GM21526 (cell line): ENCODE results near the gene CPED1.
A peak's percentile ranks its signal among the peaks of the same experiment; 100 is the strongest.
"Not testable (repeated sequence)": the region's sequence is repeated elsewhere in the genome, so short reads cannot be mapped to it uniquely, and the experiment has no call there.

ENCODE experiments used
- ATAC-seq: cut with Tn5 transposase; IDR thresholded peaks from one replicate; pipeline ENCODE4 v1.9.1; 2021; ENCODE audit warnings: moderate library complexity; ENCODE audit not compliant: unreplicated experiment, low FRiP score

CPED1 gene

DNA sequence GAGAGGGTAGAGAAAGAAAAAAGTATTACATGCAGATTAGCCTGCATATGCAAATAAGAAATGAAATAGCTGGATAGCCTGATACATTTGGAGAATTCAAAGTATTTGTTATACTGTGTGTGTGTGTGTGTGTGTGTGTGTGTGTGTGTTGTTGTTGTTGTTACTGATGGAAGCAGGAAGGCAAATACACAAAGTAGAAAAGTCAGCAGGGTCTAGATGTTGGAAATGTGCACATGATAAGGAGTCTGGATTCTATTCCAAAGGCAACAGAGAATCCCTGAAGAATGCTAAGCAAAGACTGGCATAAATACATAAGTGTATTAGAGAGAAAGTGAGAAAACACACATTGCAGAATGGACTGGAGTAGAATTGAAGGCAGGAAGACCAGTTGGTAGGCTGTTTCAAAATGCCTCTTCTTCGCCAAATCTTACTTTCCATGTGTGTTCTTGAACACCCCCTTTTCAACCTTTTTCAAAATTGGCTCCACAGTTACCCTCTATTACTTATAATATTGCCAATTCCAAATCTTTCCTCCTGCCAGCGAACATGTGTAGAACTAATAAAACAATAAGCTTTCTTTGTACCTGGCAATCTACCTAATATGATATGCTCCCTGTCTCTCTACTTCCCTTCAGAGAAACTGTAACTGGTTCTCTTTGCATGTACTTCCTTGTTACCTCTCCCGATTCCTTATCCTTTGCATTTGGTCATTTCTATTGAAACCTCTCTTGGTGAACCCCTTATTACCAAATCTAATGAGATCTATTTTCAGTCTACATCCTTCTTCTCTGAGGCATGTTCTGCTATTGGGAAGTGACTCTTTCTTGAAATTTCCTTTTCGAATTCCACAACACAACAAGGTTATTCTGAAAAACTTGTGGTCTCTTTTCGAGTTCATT, 6.2 kb downstream of the CPED1 start:
- ATAC-seq = no peak

DNA sequence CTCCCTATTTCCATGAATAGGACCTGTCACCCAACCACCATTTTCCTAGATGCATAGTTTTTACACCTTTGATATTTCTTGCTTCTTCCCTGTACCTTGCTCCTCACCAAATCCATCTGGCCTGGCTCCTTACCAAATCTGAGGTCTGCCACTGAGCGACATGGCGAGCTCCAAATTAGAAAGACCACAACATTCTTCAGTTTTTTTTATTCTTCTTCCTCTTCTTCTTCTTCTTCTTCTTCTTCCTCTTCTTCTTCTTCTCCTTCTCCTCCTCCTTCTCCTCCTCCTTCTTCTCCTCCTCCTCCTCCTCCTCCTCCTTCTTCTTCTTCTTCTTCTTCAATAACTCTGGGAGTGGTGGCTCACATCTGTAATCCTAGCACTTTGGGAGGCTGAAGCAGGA, 7.1 kb downstream of the CPED1 start:
- ATAC-seq = no peak

DNA sequence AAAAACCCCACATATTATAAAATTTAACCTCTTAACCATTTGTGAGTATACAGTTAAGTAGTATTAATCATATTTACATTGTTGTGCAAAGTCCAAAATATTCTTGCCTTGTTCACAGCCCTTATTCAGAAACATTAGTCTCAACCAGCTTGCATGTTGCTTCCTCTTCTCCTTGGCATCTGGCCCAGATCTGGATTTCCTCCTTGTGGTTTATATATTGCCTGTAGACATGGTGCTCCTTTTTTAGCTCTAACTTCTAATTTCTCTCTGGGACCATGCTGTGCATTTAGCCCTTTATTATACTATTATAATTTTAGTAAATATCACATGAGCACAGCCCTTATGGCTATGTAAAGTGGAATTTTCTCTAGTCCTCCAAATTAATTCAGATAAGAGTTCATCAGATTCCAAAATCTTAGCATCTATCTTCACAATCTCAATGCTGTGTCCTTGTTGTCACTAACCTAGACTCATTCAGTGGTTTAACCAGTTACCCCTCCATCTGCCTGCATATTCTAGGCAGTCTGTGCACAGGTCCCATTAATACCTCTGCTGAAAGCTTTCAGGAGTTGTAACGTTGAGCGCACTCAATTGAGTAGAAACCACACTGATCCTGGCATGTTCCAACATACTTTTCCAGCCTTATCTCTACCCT, 7.9 kb downstream of the CPED1 start:
- ATAC-seq = peak; percentile 43

DNA sequence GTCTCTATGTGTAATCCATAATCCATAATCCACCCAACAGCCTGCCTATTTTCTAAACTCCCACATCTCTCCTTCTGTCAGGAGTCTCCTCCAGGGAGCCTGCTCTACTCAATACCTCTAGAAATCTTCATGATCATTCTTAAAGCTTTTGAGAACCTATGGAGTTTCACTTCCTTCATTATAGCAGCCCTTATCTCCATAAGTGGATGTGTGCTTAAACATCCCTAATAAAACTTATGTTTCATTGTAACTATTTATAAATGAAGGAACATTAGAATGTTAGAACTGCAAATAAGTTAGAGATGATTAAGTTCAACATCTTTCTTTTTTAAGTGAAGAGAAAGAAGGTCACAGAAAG, 8.5 kb downstream of the CPED1 start:
- ATAC-seq = peak; percentile 52

DNA sequence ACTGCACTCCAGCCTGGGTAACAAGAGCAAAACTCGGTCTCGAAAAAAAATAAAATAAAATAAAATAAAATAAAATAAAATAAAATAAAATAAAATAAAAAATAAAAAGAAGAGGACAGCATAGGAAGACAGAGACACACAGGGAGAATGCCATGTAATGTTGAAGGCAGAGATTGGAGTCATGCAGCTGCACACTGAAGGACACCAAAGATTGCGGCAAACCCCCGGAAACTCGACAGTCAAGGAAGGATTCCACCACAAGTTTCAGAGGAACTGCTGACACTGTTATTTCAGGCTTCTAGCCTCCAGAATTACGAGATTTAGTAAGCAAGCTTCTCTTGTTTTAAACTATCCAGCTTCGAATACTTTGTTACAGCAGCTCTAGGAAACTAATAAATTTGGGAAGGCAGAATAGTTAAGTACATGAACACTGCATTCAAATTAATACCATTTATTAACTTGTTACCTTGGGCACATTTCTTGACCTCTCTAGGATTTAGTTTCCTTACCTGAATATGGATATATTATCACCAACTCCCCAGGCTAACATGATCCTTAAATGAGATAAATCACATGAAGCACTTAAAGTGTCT, 9.5 kb downstream of the CPED1 start:
- no peak for ATAC-seq

DNA sequence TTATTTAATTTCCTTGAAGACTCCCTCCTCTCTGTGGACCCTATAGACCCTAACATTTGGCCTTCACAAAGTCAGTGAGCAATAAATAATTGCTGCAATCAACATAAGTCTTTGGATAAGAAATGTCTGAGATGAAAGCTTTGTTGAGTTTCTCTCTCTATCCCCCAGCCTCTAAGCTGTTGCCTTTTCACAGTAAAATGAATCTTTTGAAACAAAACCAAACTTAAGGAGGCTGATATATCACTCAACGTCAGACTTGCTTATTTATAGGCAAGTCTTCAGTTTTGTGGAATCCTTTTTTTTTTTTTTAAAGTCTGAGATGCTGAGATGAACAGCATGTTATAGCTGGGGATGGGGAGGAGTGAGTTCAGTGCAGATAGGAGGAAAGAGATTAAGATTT, 10.0 kb downstream of the CPED1 start:
- no peak for ATAC-seq

DNA sequence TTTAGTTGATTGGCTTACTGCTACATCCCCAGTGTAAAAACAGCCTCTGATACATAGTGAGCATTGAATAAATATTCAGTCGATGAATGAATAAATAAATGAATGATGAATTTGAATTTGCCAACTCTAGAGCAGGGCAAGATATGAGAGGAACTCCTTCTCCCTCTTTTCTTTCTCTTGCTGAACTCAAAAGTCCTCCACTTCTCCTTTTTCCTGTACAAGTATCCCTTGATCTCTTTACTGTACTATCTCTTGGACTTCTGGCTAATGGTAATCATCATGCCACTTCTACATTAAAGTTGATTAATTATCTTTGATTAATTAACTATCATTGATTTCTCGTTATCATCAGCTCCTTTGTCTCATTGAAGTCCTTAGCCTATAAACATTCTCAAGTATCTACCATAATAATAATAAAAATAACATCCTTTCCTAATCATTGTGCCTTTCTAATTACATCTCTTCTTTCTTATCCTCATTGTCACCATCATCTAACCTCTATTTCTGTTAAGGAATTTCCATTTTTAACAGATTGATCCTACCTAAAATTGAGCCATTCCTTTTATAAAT, 10.6 kb downstream of the CPED1 start:
- ATAC-seq = no peak

DNA sequence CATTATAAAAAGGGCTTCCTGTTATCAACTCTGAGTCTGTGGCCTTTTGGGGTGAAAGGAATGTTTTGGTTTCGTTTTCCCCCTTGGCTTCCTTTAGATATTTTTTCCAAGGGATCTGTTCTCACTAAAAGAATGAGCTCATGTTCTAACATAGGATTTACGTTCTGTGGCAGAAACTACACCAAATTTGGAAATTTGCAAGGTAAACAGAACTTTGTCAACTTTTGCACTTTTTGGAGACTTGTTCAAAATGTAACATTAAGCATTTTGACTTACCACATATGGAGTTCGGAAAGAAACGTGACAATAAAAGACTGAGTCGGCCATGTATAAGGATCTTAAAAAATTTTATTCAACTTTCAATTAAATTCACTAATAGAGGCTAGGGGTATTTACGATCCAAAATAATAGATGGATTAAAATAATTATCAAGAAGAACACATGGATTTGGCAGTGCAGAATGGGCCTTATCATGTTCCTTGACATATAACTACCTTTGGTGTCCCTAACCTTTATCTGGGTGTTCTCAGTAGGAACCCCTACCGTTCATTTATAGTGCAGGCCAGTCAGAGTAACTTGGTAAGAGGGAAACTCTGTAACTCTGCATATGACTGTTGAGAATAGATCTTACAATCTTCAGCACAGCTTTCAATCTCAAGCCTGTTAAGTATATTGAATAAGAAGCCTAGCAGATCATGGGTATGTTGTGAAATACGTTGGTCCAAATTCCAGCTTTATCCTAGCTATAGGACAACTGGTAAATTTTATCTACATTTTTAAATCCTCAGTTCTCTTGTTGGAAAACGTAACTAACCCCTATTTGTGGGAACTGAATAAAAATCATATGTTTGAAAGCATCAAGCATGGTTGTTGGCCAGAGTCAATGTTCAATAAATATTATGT, 11.8 kb downstream of the CPED1 start:
- no peak for ATAC-seq

DNA sequence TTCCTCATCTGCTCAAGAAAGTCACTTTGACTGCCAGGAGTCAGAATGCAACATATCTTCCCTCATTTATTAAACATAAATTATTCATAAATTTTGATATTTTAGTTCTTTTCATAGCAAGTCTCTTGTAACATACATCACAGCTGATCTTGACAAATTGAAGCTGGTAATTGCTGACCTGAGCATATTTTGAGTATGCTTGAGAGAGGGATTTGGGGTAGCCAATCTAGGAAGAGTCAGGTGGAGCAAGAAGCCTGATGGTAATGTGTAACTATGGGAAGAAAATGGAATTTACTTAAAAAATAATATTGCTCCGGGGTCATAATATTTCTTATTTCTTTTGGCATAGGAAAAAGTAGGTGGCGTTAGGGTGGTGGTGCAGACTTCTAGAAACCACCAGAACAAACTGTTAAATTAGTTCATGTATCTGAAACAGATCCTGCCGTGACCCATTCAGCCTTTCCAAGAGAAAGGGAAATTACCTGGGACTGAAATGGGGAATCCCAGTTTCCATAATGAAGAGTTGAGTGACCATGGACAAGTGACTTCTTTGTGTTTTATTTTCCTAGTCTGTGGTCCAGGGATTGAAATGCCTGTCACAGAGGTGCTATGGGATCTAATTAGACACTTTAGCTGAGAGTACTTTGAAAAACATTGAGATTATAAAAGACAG, 12.9 kb downstream of the CPED1 start:
- no peak for ATAC-seq

DNA sequence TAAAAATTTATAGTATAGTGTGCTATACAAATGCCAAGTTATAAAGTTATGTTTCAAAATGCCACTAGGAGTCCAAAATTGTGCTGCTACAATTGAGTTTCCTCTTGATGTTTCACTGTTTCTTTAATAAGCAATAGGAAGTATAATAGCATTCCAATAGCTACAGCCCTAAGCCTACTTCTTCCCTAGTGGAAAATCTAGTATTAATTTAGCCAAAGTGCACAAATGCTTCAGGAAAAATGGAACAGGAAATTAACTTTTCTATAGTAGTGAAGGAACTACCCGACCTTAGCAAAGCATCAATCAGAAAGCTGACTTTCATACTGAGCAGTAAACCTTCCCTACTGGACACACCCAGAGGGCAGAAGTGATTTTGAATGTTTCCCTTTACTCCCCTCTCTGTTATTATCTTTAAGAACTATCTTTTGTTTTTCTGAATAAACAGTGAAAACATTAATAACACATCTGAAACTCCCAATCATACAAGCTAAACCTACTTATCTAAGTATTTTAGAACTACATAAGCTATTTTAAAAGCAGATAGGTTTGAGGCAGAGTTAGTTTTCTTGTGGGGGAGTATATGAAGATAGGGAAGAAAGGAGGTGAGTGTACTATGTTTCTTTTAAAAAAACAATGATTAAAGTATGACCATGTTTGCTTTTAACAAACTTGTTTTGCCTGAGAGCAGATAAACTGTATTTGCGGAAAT, 13.7 kb downstream of the CPED1 start:
- ATAC-seq = no peak

DNA sequence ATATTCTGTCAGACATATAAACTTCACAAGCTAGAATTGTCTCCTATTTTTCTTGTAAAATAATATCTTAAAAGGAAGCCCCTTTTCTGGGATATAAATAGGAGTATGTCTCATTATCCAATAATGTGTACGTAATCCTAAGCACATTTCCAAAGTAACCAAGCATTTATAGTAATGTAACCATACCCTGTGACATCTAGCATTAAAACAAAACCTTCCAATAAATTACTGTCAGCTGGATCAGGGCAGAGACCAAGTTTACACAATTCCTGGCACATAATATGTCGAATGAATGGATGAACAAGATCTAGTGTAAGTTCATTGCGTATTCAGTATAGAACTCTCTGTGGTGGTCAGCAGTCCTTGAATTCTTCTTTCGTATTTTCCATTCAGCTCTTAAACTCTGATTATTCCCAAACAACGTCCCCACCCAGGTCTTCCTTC, 14.3 kb downstream of the CPED1 start:
- no peak for ATAC-seq

DNA sequence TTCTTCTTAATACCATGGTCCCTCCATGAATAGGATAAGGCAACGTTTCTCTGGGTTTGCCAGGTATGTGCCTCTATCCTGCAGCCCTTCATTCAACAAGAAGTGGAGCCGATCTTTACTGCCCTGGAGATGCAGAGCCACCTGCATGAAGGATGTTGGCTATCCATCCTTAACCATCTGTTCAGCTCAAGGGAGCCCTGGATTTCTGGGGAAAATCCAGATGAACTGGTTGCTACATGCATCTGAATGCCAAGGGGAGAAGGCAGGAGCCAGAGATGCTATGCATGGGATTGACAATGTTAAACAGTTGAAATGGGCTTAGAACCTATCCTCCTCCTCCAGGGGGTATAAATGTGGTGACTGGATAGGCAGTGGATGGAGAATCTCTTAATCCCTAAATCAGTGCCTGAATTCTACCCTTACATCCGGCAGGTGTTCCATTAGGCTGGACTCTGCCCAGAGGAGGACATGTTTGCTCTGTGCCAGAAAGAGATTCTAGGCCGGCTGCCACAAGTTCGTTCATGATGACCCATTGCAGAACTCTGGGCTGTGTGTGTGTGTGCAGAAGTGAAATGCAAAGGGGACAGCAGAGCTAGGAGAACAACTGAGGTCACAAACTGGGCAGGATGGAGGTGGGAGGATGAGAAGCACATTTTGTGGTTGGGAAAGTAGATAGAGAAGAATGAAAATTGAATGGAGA, 15.6 kb downstream of the CPED1 start:
- ATAC-seq = no peak

DNA sequence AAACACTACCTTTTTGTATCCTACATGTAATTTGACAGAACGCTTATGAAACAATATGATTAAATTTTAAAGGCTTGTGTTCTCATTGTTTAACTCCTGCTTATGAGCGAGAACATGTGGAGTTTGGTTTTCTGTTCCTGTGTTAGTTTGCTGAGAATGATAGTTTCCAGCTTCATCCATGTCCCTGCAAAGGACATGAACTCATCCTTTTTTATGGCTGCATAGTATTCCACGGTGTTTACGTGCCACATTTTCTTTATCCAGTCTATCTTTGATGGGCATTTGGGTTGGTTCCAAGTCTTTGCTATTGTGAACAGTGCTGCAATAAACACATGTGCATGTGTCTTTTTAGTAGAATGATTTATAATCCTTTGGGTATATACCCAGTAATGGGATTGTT, 16.5 kb downstream of the CPED1 start:
- ATAC-seq = not testable (repeated sequence)

DNA sequence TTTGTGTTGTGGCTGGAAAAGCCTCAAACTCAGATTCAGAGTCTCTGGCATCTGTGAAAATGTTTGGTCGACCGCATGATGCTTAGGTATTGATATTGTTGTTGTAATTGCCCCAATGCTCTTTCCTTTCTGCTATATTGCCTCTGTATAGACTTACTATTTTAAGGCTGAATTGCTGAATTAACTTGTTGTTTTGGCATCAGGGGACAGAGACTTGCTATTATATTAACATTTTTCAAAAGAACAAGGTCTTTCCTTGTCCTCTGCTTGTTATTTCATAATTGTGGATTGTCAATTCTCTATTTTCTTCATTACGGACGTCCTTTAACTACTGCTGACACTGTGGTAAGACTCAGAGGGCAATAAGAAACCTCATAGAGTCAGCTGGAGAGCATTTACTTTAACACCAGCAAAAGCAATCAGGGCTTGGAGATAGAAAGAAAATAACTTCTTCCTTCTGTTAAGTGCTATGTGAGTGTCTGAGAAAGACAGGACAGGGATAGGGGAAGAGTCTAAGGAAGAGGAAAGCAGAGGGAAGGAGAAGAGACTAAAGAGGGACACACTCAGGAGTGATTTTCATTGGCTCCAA, 17.6 kb downstream of the CPED1 start:
- ATAC-seq = no peak

DNA sequence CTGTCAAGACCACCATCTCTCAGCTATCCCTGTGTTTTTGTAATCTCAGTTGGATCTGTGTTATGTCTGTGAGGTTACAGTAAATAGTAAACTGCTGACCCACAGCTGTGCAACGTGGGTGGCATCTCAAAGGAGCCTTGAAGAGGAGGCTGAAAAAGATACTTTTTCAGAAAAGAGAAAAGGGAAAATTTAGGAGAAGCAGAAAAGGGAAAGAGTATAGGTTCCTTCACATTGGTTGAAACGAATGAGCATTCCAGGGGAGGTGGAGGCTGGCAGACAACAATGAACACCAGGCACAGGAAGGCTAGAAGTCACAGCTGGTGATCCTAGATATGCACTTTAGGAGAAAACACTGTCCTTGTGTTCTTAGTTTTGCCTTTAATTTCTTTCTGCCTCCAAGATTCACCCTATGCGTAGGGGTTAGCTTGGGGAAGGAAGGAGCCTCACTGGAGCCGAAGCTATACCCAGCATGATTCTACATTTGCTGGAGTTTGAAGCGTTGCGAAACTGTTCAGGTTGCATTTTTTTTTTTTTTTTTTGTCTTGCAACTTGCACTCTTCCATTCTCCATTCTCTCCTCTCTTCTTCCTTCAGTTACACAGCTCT, 18.3 kb downstream of the CPED1 start:
- no peak for ATAC-seq

DNA sequence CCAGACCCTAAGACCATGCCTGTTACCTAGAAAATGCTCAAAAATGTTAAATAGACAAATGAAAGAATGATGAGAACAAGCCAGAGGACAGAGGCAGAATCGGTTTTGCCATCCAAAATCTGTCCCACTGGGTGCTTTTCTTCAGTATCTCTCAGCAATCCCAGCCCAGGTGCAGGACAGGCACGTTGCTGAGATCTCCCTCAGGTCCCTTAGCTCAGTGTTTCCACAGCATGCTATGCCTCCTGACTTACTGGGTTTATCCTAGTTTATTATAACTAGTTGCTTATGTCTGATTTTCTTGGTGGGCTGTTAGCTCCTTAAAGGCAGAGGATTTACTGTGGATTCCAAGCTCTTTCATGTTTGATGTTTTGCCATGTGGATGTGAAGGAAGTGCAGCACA, 20.3 kb downstream of the CPED1 start:
- no peak for ATAC-seq

DNA sequence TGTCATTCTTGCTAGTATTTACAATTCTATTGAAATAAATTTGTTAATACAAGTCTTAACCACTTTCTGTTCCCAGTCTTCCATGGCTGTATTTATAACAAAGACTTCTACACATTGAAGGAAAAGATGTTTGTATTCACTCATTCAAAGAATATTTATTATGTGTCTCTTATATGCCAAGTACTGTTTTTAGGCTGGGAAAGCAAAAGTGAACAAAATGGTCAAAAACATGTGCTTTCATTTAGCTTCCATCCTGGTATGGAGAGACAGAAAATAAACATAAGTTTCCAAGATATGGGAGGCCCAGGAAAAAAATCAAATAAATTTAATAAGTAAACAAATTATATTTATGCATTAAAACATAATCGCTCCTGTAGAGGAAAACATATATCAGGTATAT, 22.9 kb downstream of the CPED1 start:
- no peak for ATAC-seq
